ENCODE data around the gene PCMT1. TPM values are rescaled to one million over a fixed set of nuclear protein-coding genes. Genes with fewer than 3 reads are reported as not detected.

The PCMT1 gene
- total and polyA plus RNA-seq, 2 of the 13 experiments (the other 11 are each of a cell fraction or from before 2014, with no cell fraction given), result 112 to 169 TPM

- TF ChIP-seq, protein P1, sequence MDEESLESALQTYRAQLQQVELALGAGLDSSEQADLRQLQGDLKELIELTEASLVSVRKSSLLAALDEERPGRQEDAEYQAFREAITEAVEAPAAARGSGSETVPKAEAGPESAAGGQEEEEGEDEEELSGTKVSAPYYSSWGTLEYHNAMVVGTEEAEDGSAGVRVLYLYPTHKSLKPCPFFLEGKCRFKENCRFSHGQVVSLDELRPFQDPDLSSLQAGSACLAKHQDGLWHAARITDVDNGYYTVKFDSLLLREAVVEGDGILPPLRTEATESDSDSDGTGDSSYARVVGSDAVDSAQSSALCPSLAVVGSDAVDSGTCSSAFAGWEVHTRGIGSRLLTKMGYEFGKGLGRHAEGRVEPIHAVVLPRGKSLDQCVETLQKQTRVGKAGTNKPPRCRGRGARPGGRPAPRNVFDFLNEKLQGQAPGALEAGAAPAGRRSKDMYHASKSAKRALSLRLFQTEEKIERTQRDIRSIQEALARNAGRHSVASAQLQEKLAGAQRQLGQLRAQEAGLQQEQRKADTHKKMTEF (CRISPR knock-in tag; IDR thresholded peaks at IDR 0.05), result peak; percentile 96
- peak; percentile 80 for TF ChIP-seq SIN3B (IDR thresholded peaks at IDR 0.05; ENCODE audit: low read length)
- no peak for TF ChIP-seq ZNF260 (CRISPR knock-in tag; IDR thresholded peaks at IDR 0.05; ENCODE audit: borderline replicate concordance, low read depth)
- peak; percentile 82; the same call in 1 of the 2 replicates for TF ChIP-seq CC2D1A (CRISPR knock-in tag; IDR thresholded peaks at IDR 0.05)
- TF ChIP-seq ZNF547 (CRISPR knock-in tag; IDR thresholded peaks at IDR 0.05), result peak; percentile 89
- TF ChIP-seq SOX6 (IDR thresholded peaks at IDR 0.05), result no peak
- peak; percentile 43 for TF ChIP-seq SOX6 (CRISPR knock-in tag; IDR thresholded peaks at IDR 0.05)
- TF ChIP-seq ZNF850 (CRISPR knock-in tag; conservative IDR thresholded peaks at IDR 0.05), result no peak
- TF ChIP-seq, protein P2, sequence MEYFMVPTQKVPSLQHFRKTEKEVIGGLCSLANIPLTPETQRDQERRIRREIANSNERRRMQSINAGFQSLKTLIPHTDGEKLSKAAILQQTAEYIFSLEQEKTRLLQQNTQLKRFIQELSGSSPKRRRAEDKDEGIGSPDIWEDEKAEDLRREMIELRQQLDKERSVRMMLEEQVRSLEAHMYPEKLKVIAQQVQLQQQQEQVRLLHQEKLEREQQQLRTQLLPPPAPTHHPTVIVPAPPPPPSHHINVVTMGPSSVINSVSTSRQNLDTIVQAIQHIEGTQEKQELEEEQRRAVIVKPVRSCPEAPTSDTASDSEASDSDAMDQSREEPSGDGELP (IDR thresholded peaks at IDR 0.05; ENCODE audit: borderline replicate concordance, low read depth), result peak; percentile 59; the same call in 1 of the 2 replicates
- peak; percentile 95 for TF ChIP-seq BORCS8-MEF2B (CRISPR knock-in tag; IDR thresholded peaks at IDR 0.05)
- no peak for TF ChIP-seq TCF7L2 (IDR thresholded peaks at IDR 0.05; ENCODE audit: low read depth, low read length)
- TF ChIP-seq, protein P3, sequence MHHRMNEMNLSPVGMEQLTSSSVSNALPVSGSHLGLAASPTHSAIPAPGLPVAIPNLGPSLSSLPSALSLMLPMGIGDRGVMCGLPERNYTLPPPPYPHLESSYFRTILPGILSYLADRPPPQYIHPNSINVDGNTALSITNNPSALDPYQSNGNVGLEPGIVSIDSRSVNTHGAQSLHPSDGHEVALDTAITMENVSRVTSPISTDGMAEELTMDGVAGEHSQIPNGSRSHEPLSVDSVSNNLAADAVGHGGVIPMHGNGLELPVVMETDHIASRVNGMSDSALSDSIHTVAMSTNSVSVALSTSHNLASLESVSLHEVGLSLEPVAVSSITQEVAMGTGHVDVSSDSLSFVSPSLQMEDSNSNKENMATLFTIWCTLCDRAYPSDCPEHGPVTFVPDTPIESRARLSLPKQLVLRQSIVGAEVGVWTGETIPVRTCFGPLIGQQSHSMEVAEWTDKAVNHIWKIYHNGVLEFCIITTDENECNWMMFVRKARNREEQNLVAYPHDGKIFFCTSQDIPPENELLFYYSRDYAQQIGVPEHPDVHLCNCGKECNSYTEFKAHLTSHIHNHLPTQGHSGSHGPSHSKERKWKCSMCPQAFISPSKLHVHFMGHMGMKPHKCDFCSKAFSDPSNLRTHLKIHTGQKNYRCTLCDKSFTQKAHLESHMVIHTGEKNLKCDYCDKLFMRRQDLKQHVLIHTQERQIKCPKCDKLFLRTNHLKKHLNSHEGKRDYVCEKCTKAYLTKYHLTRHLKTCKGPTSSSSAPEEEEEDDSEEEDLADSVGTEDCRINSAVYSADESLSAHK (CRISPR knock-in tag; IDR thresholded peaks at IDR 0.05; ENCODE audit: borderline replicate concordance), result no peak
- 0 out of 2 replicates have a peak, but pooled peaks have one; percentile 71 for TF ChIP-seq MTA1 (CRISPR knock-in tag; IDR thresholded peaks at IDR 0.05; ENCODE audit: borderline replicate concordance)
- no peak for TF ChIP-seq HMGA1 (CRISPR knock-in tag; conservative IDR thresholded peaks at IDR 0.05)
- no peak for TF ChIP-seq ATAD3A (CRISPR knock-in tag; IDR thresholded peaks at IDR 0.05)
- TF ChIP-seq HNF4A (CRISPR knock-in tag; IDR thresholded peaks at IDR 0.05), result peak; percentile 39; the same call in 1 of the 2 replicates
- TF ChIP-seq THAP11 (CRISPR knock-in tag; IDR thresholded peaks at IDR 0.05), result peak; percentile 93
- TF ChIP-seq NPAS2 (CRISPR knock-in tag; IDR thresholded peaks at IDR 0.05; ENCODE audit: borderline replicate concordance), result no peak
- peak; percentile 96 for TF ChIP-seq ZNF614 (CRISPR knock-in tag; IDR thresholded peaks at IDR 0.05; ENCODE audit: borderline replicate concordance)
- no peak for TF ChIP-seq ZNF652 (CRISPR knock-in tag; IDR thresholded peaks at IDR 0.05; ENCODE audit: borderline replicate concordance, low read depth)
- TF ChIP-seq NFYC (CRISPR knock-in tag; IDR thresholded peaks at IDR 0.05), result peak; percentile 95
- TF ChIP-seq, protein P4, sequence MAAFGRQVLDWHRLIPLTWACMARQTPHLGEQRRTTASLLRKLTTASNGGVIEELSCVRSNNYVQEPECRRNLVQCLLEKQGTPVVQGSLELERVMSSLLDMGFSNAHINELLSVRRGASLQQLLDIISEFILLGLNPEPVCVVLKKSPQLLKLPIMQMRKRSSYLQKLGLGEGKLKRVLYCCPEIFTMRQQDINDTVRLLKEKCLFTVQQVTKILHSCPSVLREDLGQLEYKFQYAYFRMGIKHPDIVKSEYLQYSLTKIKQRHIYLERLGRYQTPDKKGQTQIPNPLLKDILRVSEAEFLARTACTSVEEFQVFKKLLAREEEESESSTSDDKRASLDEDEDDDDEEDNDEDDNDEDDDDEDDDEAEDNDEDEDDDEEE (CRISPR knock-in tag; IDR thresholded peaks at IDR 0.05), result peak; percentile 80
Observed at GRCh38 chr6:149746147-149746946, 3.2 kb upstream of the PCMT1 start, which contains the start of gene NUP43 (continued).
